Measurements from ENCODE around the gene MCM10.

DNA sequence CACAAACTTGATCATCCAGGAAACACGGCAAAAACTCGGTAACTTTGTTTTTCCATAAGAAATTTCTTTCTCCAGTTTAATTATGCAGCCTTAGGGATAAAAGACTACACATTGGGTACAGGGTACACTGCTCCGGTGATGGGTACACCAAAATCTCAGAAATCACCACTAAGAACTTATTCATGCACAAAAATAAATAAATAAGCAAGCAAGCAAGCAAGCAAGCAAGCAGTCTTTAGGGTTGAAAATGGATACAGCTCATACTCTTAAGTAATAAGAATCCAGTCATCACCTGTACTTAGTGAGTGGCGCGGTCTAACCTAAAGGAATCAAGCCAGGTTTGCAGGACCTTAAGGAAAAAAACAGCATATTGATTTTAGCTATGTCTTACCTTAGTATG, 30.0 kb downstream of the MCM10 start:
- TF ChIP-seq, protein P1, sequence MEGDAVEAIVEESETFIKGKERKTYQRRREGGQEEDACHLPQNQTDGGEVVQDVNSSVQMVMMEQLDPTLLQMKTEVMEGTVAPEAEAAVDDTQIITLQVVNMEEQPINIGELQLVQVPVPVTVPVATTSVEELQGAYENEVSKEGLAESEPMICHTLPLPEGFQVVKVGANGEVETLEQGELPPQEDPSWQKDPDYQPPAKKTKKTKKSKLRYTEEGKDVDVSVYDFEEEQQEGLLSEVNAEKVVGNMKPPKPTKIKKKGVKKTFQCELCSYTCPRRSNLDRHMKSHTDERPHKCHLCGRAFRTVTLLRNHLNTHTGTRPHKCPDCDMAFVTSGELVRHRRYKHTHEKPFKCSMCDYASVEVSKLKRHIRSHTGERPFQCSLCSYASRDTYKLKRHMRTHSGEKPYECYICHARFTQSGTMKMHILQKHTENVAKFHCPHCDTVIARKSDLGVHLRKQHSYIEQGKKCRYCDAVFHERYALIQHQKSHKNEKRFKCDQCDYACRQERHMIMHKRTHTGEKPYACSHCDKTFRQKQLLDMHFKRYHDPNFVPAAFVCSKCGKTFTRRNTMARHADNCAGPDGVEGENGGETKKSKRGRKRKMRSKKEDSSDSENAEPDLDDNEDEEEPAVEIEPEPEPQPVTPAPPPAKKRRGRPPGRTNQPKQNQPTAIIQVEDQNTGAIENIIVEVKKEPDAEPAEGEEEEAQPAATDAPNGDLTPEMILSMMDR (IDR thresholded peaks at IDR 0.05 in 2 of 3, conservative IDR thresholded peaks at IDR 0.05 in 1 of 3; ENCODE audit: borderline replicate concordance in 1 of 3, insufficient read depth in 1 of 3, low read depth in 2 of 3, low read length in 2 of 3) = no peak
- TF ChIP-seq, protein P2, sequence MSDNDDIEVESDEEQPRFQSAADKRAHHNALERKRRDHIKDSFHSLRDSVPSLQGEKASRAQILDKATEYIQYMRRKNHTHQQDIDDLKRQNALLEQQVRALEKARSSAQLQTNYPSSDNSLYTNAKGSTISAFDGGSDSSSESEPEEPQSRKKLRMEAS (IDR thresholded peaks at IDR 0.05) = no peak
- no peak for TF ChIP-seq POLR2A (IDR thresholded peaks at IDR 0.05; ENCODE audit: borderline replicate concordance, extremely low read depth, insufficient read depth, insufficient read length)
- no peak for TF ChIP-seq CEBPB (IDR thresholded peaks at IDR 0.05; ENCODE audit: low read depth)
- no peak for TF ChIP-seq FOSL1 (IDR thresholded peaks at IDR 0.05; ENCODE audit: low read depth)
- no peak for TF ChIP-seq POLR2AphosphoS5 (IDR thresholded peaks at IDR 0.05; ENCODE audit: low read depth, low read length)
- TF ChIP-seq ZNF274 (IDR thresholded peaks at IDR 0.05; ENCODE audit: low read depth, low read length) = no peak
- TF ChIP-seq YY1 (IDR thresholded peaks at IDR 0.05; ENCODE audit: extremely low read depth, insufficient replicate concordance, low read depth, low read length) = no peak
- TF ChIP-seq EZH2 (IDR thresholded peaks at IDR 0.05) = no peak
- no peak for TF ChIP-seq SIN3A (IDR thresholded peaks at IDR 0.05; ENCODE audit: low read depth)
- TF ChIP-seq, protein P3, sequence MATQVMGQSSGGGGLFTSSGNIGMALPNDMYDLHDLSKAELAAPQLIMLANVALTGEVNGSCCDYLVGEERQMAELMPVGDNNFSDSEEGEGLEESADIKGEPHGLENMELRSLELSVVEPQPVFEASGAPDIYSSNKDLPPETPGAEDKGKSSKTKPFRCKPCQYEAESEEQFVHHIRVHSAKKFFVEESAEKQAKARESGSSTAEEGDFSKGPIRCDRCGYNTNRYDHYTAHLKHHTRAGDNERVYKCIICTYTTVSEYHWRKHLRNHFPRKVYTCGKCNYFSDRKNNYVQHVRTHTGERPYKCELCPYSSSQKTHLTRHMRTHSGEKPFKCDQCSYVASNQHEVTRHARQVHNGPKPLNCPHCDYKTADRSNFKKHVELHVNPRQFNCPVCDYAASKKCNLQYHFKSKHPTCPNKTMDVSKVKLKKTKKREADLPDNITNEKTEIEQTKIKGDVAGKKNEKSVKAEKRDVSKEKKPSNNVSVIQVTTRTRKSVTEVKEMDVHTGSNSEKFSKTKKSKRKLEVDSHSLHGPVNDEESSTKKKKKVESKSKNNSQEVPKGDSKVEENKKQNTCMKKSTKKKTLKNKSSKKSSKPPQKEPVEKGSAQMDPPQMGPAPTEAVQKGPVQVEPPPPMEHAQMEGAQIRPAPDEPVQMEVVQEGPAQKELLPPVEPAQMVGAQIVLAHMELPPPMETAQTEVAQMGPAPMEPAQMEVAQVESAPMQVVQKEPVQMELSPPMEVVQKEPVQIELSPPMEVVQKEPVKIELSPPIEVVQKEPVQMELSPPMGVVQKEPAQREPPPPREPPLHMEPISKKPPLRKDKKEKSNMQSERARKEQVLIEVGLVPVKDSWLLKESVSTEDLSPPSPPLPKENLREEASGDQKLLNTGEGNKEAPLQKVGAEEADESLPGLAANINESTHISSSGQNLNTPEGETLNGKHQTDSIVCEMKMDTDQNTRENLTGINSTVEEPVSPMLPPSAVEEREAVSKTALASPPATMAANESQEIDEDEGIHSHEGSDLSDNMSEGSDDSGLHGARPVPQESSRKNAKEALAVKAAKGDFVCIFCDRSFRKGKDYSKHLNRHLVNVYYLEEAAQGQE (IDR thresholded peaks at IDR 0.05; ENCODE audit: low read depth) = no peak
- TF ChIP-seq CBX3 (IDR thresholded peaks at IDR 0.05; ENCODE audit: low read depth) = no peak

Data from HCT116 (cell line).